Fibroblast of mammary gland (primary cell): ENCODE measurements around the gene NFKBIB.
"Not testable (repeated sequence)": the region's sequence is repeated elsewhere in the genome, so short reads cannot be mapped to it uniquely, and the experiment has no call there.

Source experiments
- DNase-seq: peaks from one replicate; pipeline ENCODE4 v3.0.0-alpha.2; 2010; ENCODE audit warnings: low read depth
- H3K4me3 ChIP-seq: 2 replicates; pipeline ENCODE4 v1.5.1; 2011; ENCODE audit warnings: low read depth, mild to moderate bottlenecking, low read length, moderate library complexity; ENCODE audit not compliant: control insufficient read depth
- TF ChIP-seq, protein P1 (sequence below): conservative IDR thresholded peaks from 2 replicates; pipeline ENCODE4 v1.5.1; 2011; ENCODE audit warnings: low read depth, low read length, inconsistent platforms; ENCODE audit not compliant: control insufficient read depth, insufficient read depth

Gene NFKBIB

DNA sequence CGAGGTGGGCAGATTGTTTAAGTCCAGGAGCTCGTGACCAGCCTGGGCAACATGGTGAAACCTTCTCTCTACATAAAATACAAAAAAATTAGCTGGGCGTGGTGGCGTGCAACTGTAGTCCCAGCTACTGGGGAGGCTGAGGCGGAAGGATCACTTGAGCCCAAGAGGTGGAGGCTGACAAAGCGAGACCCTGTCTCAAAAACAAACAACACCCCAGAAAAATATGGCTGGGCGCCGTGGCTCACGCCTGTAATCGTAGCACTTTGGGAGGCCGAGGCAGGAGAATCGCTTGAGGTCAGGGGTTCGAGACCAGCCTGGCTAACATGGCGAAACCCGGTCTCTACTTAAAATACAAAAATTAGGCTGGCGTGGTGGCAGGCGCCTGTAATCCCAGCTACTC lies 46.6 kb upstream of the NFKBIB start:
- H3K4me3 ChIP-seq = no peak overlapping the region

DNA sequence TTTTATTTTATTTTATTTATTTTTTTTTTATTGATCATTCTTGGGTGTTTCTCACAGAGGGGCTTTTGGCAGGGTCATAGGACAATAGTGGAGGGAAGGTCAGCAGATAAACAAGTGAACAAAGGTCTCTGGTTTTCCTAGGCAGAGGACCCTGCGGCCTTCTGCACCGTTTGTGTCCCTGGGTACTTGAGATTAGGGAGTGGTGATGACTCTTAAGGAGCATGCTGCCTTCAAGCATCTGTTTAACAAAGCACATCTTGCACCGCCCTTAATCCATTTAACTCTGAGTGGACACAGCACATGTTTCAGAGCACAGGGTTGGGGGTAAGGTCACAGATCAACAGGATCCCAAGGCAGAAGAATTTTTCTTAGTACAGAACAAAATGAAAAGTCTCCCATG lies 44.8 kb upstream of the NFKBIB start:
- DNase-seq, H3K4me3 ChIP-seq: not testable (repeated sequence)

More for the DNA sequence above, 46.6 kb upstream of the NFKBIB start:
- DNase-seq = no peak
- TF ChIP-seq, protein P1, sequence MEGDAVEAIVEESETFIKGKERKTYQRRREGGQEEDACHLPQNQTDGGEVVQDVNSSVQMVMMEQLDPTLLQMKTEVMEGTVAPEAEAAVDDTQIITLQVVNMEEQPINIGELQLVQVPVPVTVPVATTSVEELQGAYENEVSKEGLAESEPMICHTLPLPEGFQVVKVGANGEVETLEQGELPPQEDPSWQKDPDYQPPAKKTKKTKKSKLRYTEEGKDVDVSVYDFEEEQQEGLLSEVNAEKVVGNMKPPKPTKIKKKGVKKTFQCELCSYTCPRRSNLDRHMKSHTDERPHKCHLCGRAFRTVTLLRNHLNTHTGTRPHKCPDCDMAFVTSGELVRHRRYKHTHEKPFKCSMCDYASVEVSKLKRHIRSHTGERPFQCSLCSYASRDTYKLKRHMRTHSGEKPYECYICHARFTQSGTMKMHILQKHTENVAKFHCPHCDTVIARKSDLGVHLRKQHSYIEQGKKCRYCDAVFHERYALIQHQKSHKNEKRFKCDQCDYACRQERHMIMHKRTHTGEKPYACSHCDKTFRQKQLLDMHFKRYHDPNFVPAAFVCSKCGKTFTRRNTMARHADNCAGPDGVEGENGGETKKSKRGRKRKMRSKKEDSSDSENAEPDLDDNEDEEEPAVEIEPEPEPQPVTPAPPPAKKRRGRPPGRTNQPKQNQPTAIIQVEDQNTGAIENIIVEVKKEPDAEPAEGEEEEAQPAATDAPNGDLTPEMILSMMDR = no peak

DNA sequence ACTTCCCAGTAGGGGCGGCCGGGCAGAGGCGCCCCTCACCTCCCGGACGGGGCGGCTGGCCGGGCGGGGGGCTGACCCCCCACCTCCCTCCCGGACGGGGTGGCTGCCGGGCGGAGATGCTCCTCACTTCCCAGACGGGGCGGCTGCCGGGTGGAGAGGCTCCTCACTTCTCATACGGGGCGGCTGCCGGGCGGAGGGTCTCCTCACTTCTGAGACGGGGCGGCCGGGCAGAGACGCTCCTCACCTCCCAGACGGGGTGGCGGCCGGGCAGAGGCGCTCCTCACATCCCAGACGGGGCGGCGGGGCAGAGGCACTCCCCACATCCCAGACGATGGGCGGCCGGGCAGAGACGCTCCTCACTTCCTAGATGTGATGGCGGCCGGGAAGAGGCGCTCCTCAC lies 44.0 kb upstream of the NFKBIB start:
- DNase-seq, H3K4me3 ChIP-seq: not testable (repeated sequence)

DNA sequence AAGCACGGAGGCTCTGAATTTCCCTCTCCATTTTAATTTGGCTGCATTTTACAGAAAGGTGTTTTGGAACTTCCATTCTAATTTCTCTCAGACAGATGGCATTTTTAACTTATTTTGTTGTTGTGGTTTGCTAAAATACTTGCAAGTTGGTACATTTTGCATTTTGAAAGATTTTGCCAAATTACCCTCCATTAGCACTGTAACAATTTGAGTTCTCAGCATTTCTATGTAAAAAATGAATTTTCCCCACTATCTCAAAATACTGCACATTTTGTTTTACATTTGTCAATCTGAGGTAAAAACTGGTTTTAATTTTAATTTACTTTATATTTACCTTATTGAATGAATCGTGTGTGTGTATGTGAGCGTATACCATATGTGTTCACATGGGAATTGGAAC lies 43.0 kb upstream of the NFKBIB start:
- no peak for DNase-seq
- no peak overlapping the region for H3K4me3 ChIP-seq
- TF ChIP-seq, protein P1 = no peak

DNA sequence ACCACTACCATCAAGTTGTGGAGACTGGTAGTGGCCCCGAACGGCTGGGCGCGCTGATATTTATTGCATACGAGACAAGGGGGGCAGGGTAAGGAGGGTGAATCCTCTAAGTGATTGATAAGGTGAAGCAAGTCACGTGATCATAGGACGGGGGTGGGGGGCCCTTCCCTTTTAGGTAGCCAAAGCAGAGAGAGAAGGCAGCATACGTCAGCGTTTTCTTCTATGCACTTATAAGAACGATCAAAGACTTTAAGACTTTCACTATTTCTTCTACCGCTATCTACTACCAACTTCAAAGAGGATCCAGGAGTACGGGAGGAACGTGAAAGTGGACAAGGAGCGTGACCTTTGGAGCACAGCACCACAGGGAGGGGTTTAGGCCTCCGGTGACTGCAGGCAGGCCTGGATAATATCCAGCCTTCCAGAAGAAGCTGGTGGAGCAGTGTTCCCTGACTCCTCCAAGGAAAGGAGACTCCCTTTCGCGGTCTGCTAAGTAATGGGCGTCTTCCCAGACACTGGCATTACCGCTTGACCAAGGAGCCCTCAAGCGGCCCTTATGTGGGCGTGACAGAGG lies 40.1 kb upstream of the NFKBIB start:
- not testable (repeated sequence) for DNase-seq, H3K4me3 ChIP-seq

DNA sequence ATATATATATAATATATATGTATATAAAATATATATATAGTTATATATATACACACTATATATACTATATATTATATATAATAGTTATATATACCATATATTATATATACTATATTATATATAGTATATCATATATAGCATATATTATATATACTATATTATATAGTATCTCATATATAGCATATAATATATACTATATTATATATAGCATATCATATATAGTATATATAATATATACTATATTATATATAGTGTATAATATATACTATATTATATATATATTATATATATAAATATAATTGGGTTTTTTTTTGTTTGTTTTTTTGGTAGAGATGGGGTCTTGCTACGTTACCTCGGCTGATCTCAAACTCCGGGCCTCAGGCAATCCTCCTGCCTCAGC lies 38.4 kb upstream of the NFKBIB start:
- TF ChIP-seq, protein P1 = no peak
- no peak for DNase-seq
- H3K4me3 ChIP-seq = no peak overlapping the region

DNA sequence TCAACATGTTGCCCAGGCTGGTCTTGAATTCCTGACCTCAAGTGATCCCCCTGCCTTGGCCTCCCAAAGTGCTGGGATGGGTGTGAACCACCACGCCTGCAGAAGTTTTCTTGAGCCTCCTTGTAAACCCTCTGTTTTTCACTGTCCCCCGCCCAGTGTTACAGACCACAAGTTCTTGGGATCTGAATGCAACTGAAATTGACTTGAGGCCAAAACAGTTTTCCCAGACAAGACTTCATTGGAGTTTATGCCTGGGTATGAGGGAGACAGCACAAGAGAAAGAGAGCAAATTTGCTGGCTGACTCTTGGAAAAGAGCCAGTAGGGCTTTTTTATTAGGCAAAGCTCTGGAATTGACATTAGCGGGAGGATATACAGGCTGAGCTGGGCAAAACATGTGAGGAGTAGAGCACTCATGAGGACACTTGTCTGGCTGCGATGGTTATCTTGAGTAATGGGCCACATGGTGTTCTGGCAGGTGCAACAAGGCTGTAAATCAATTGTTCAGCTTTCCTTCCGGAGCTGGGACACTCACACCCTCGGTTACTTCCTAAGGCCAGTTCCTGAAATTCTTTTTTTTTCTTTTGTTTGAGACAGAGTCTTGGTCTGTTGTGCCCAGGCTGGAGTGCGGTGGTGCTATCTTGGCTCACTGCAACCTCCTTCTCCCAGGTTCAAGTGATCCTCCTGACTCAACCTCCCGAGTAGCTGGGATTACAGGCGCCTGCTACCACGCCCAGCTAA lies 37.3 kb upstream of the NFKBIB start:
- H3K4me3 ChIP-seq = no peak overlapping the region
- TF ChIP-seq, protein P1 = no peak
- DNase-seq = peak; percentile 20

DNA sequence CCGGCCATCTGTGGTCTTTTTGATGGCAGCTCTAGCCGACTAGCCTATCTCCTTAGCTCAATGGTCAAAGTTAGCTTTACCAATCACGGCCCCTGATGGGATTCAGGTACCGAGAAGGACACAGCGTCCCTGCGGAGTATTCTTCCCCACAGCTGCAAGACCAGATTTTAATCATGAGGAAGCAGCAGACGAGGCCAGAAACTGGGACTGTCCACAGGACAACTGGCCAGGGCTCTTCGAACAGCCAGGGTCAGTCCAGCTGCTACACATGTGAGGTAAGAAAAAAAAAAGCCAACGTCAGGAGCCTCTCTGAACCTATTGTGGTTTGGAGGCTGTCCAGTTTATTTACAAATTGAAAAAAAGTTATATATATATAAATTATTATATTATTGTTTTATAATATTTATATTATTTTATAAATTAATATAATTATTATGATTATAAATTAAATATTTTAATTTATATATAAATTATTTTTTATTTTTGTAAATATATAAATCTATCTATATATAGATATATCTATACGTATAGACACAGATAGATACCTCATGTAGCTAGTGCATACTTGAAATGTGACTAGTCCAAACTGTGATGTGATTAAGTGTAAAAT lies 32.5 kb upstream of the NFKBIB start:
- H3K4me3 ChIP-seq = no peak overlapping the region
- TF ChIP-seq, protein P1 = no peak
- DNase-seq = no peak
